SK-N-SH (cell line): Measurements from ENCODE around the gene ADGB. TPM values are rescaled to one million over a fixed set of nuclear protein-coding genes. Genes with fewer than 3 reads are reported as not detected.

Source experiments
- CTCF ChIA-PET: fragments of 300-600, 350-600 bp; formaldehyde crosslinking; extraction: SDS; loops from one replicate; lab custom pipeline; 2021; lab: Yijun Ruan, JAX
- POLR2A ChIA-PET: fragments of 350-600 bp; sonication (Branson Sonifier 250); formaldehyde crosslinking; extraction: SDS; loops from one replicate; lab custom pipeline; 2020; ENCODE audit warnings: antibody characterized with exemption, inconsistent platforms; lab: Yijun Ruan, JAX
- DNase-seq: peaks from one replicate; pipeline ENCODE4 v3.0.0; 2012
- H2AFZ ChIP-seq: fragments of 200-600 bp; sonication (generic); 2 replicates; pipeline ENCODE4 v1.8.1; 2016; ENCODE audit warnings: antibody characterized with exemption, mild to moderate bottlenecking, low read depth
- H3F3A ChIP-seq: fragments of 200-600 bp; sonication (generic); replicated peaks from 2 replicates; pipeline ENCODE3; 2016; ENCODE audit warnings: antibody characterized with exemption, mild to moderate bottlenecking; ENCODE audit not compliant: insufficient read depth
- H3K27ac ChIP-seq, 2 experiments: fragments of 200-500 bp in 1 of 2; fragments of 200-600 bp in 1 of 2; sonication (Bioruptor generic) in 1 of 2; sonication (generic), shearing (Covaris generic) in 1 of 2; 2 replicates each; pipeline versions ENCODE4 v1.5.1 to v1.6.1; 2014 to 2016; ENCODE audit warnings: low read depth in 2 of 2, inconsistent platforms in 1 of 2, low read length in 1 of 2, mild to moderate bottlenecking in 1 of 2, mixed read lengths in 1 of 2
- H3K27me3 ChIP-seq: fragments of 200-600 bp; sonication (generic), shearing (Covaris generic); 2 replicates; pipeline ENCODE4 v1.6.1; 2016; ENCODE audit warnings: mixed run types; ENCODE audit not compliant: insufficient read depth
- H3K36me3 ChIP-seq, 2 experiments: fragments of 200-500 bp in 1 of 2; fragments of 200-600 bp in 1 of 2; sonication (Bioruptor generic) in 1 of 2; sonication (generic) in 1 of 2; replicated peaks in 1 of 2; 2 replicates each; pipeline versions ENCODE3 to v1.5.1; 2014 to 2016; ENCODE audit warnings: low read length in 1 of 2, mild to moderate bottlenecking in 1 of 2; ENCODE audit not compliant: insufficient read depth in 2 of 2, control insufficient read depth in 1 of 2
- H3K4me1 ChIP-seq, 2 experiments: fragments of 200-500 bp in 1 of 2; fragments of 200-600 bp in 1 of 2; sonication (Bioruptor generic) in 1 of 2; sonication (generic), shearing (Covaris generic) in 1 of 2; 2 replicates each; pipeline versions ENCODE4 v1.5.1 to v1.6.1; 2014 to 2016; ENCODE audit warnings: low read depth in 1 of 2, low read length in 1 of 2, mixed run types in 1 of 2; ENCODE audit not compliant: insufficient read depth in 2 of 2, control insufficient read depth in 1 of 2
- H3K4me2 ChIP-seq: fragments of 200-600 bp; sonication (generic), shearing (Covaris generic); 2 replicates; pipeline ENCODE4 v1.6.1; 2017; ENCODE audit warnings: mixed run types
- H3K4me3 ChIP-seq, 2 experiments: fragments of 200-500 bp in 1 of 2; fragments of 200-600 bp in 1 of 2; sonication (Bioruptor generic) in 1 of 2; sonication (generic), shearing (Covaris generic) in 1 of 2; 2 replicates each; pipeline versions ENCODE4 v1.5.1 to v1.8.1; 2014 to 2016; ENCODE audit warnings: low read depth in 2 of 2, inconsistent platforms in 1 of 2, low read length in 1 of 2, mild to moderate bottlenecking in 1 of 2, mixed read lengths in 1 of 2, moderate library complexity in 1 of 2
- H3K79me2 ChIP-seq: fragments of 200-600 bp; sonication (generic); 2 replicates; pipeline ENCODE4 v1.8.1; 2017; ENCODE audit warnings: mild to moderate bottlenecking; ENCODE audit not compliant: insufficient read depth
- H3K9ac ChIP-seq: fragments of 200-600 bp; sonication (generic); 2 replicates; pipeline ENCODE4 v1.6.1; 2017; ENCODE audit warnings: mixed run types
- H3K9me2 ChIP-seq: fragments of 200-600 bp; sonication (generic); 2 replicates; pipeline ENCODE4 v1.6.1; 2017; ENCODE audit warnings: mixed run types
- H3K9me3 ChIP-seq: fragments of 200-600 bp; sonication (generic); 2 replicates; pipeline ENCODE4 v1.6.1; 2017; ENCODE audit warnings: mixed run types, mild to moderate bottlenecking, moderate library complexity
- H4K20me1 ChIP-seq: fragments of 200-600 bp; sonication (generic); 2 replicates; pipeline ENCODE4 v1.6.1; 2017; ENCODE audit warnings: mild to moderate bottlenecking, mixed run types; ENCODE audit not compliant: insufficient read depth
- CHD2 ChIP-seq: fragments of 150-350 bp; IDR thresholded peaks from 2 replicates; pipeline ENCODE4 v1.6.1; 2018; ENCODE audit warnings: low read length; ENCODE audit not compliant: partially characterized antibody
- ELF1 ChIP-seq: IDR thresholded peaks from 2 replicates; pipeline ENCODE4 v1.4.0; 2012
- EP300 ChIP-seq, 2 experiments: IDR thresholded peaks; 2 replicates each; pipeline versions ENCODE4 v1.4.0 to v1.6.1; 2012; ENCODE audit warnings: borderline replicate concordance in 1 of 2, low read depth in 1 of 2, low read length in 1 of 2
- EZH2phosphoT487 ChIP-seq: fragments of 200-600 bp; sonication (generic); IDR thresholded peaks from 2 replicates; pipeline ENCODE4 v1.6.1; 2017; ENCODE audit warnings: low read depth, mixed run types, mild to moderate bottlenecking, antibody characterized with exemption, moderate library complexity, borderline replicate concordance
- FOSL2 ChIP-seq: IDR thresholded peaks from 2 replicates; pipeline ENCODE4 v1.4.0; 2012; ENCODE audit warnings: low read depth, mild to moderate bottlenecking, moderate library complexity, borderline replicate concordance
- FOXJ3 ChIP-seq: sonication (generic); formaldehyde crosslinking; IDR thresholded peaks from 2 replicates; pipeline ENCODE4 v1.5.1; 2020; ENCODE audit warnings: mild to moderate bottlenecking, missing genetic modification reagents
- FOXM1 ChIP-seq: IDR thresholded peaks from 2 replicates; pipeline ENCODE4 v1.4.0; 2012; ENCODE audit warnings: low read depth, mild to moderate bottlenecking
- GATA2 ChIP-seq: sonication (generic); formaldehyde crosslinking; IDR thresholded peaks from 2 replicates; pipeline ENCODE4 v1.5.0; 2020; ENCODE audit warnings: mild to moderate bottlenecking, missing genetic modification reagents
- IRF3 ChIP-seq: fragments of 150-350 bp; IDR thresholded peaks from 2 replicates; pipeline ENCODE4 v1.6.1; 2016; ENCODE audit warnings: mild to moderate bottlenecking, low read depth, low read length
- MXI1 ChIP-seq: IDR thresholded peaks from 2 replicates; pipeline ENCODE4 v1.6.1; 2012; ENCODE audit warnings: mild to moderate bottlenecking, low read depth, low read length, improper control_type of control experiment
- NFIC ChIP-seq: IDR thresholded peaks from 2 replicates; pipeline ENCODE4 v1.4.0; 2012; ENCODE audit warnings: borderline replicate concordance
- NRF1 ChIP-seq: IDR thresholded peaks from 2 replicates; pipeline ENCODE4 v1.6.1; 2012; ENCODE audit warnings: low read depth, mild to moderate bottlenecking, low read length
- PBX3 ChIP-seq: IDR thresholded peaks from 2 replicates; pipeline ENCODE4; 2012
- RCOR1 ChIP-seq: fragments of 150-350 bp; IDR thresholded peaks from 2 replicates; pipeline ENCODE4 v1.6.1; 2017; ENCODE audit warnings: antibody characterized with exemption, low read length
- RXRA ChIP-seq: IDR thresholded peaks from 2 replicates; pipeline ENCODE4 v1.4.0; 2012; ENCODE audit warnings: low read depth, mild to moderate bottlenecking, borderline replicate concordance
- SIN3A ChIP-seq: IDR thresholded peaks from 2 replicates; pipeline ENCODE4 v1.6.1; 2012; ENCODE audit warnings: low read depth, mild to moderate bottlenecking, low read length, moderate library complexity, borderline replicate concordance
- TAF1 ChIP-seq: IDR thresholded peaks from 2 replicates; pipeline ENCODE4 v1.6.1; 2012; ENCODE audit warnings: low read depth, mild to moderate bottlenecking, low read length, moderate library complexity, borderline replicate concordance
- YY1 ChIP-seq: IDR thresholded peaks from 2 replicates; pipeline ENCODE4 v1.4.0; 2012; ENCODE audit warnings: low read depth, mild to moderate bottlenecking
- WGBS: methylation state at CpG from one replicate; pipeline ENCODE4 v1.1.6; 2017; ENCODE audit warnings: low lambda C conversion rate; 5-methylcytosine and 5-hydroxymethylcytosine counted together
- polyA plus RNA-seq, 3 experiments: library from polyadenylated mRNA; depleted of rRNA; stranded (reverse); fragments of >200 nt; gene quantifications; 2 replicates each; pipeline ENCODE4 v1.2.3, GENCODE V29; 2012
- TF ChIP-seq, protein P1 (sequence below): IDR thresholded peaks from 2 replicates; pipeline ENCODE4 v1.4.0; 2012; ENCODE audit warnings: low read depth, borderline replicate concordance
- TF ChIP-seq, protein P2 (sequence below): IDR thresholded peaks from 2 replicates; pipeline ENCODE4 v1.4.0; 2012; ENCODE audit warnings: low read depth, borderline replicate concordance

The ADGB gene
- polyA plus RNA-seq, 1 of the 3 experiments (the other 2 are of a cell fraction) = not detected

GRCh38 chr6:146682919-146683318 lies 84.1 kb downstream of the ADGB start:
- 100% methylated on average over 1 of the region's 1 CpG for WGBS

More at GRCh38 chr6:146682919-146683318, 84.1 kb downstream of the ADGB start:
- H3K36me3 ChIP-seq = no peaks in the 10 kb centered on the region
- H3K4me2 ChIP-seq = no peak overlapping the region
- no peaks in the 10 kb centered on the region for H3K9me2 ChIP-seq
- no peak overlapping the region for H3K4me3 ChIP-seq
- no peaks in the 10 kb centered on the region for H4K20me1 ChIP-seq
- TF ChIP-seq FOSL2 (no peak), ELF1 (no peak), YY1 (no peak), FOXM1 (no peak), FOXJ3 (no peak), NRF1 (no peak), GATA2 (CRISPR knock-in tag) (no peak), CHD2 (no peak), IRF3 (no peak), SIN3A (no peak), NFIC (no peak), RXRA (no peak), EP300 (IDR thresholded peaks at IDR 0.05; ENCODE audit: borderline replicate concordance in 1 of 2, low read depth in 1 of 2, low read length in 1 of 2) (no peak), EZH2phosphoT487 (no peak), MXI1 (no peak), PBX3 (no peak), RCOR1 (no peak), TAF1 (no peak)
- TF ChIP-seq, protein P1, sequence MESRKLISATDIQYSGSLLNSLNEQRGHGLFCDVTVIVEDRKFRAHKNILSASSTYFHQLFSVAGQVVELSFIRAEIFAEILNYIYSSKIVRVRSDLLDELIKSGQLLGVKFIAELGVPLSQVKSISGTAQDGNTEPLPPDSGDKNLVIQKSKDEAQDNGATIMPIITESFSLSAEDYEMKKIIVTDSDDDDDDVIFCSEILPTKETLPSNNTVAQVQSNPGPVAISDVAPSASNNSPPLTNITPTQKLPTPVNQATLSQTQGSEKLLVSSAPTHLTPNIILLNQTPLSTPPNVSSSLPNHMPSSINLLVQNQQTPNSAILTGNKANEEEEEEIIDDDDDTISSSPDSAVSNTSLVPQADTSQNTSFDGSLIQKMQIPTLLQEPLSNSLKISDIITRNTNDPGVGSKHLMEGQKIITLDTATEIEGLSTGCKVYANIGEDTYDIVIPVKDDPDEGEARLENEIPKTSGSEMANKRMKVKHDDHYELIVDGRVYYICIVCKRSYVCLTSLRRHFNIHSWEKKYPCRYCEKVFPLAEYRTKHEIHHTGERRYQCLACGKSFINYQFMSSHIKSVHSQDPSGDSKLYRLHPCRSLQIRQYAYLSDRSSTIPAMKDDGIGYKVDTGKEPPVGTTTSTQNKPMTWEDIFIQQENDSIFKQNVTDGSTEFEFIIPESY = no peak
- TF ChIP-seq, protein P2, sequence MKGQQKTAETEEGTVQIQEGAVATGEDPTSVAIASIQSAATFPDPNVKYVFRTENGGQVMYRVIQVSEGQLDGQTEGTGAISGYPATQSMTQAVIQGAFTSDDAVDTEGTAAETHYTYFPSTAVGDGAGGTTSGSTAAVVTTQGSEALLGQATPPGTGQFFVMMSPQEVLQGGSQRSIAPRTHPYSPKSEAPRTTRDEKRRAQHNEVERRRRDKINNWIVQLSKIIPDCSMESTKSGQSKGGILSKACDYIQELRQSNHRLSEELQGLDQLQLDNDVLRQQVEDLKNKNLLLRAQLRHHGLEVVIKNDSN = no peak
- TF ChIP-seq, all 33 proteins: peak for 0
- Histone ChIP-seq H3K79me2 (no peaks in the 10 kb centered on the region), H3K9ac (no peak overlapping the region), H2AFZ (no peak overlapping the region), H3F3A (no peaks in the 10 kb centered on the region), H3K9me3 (no peaks in the 10 kb centered on the region), H3K27me3 (no peaks in the 10 kb centered on the region), H3K27ac (no peak overlapping the region), H3K4me1 (no peaks in the 10 kb centered on the region)
- no peak for DNase-seq
- POLR2A ChIA-PET = no interaction called here
- CTCF ChIA-PET = no interaction called here
